Activated CD4-positive, alpha-beta T cell treated with anti-CD3 and anti-CD28 coated beads, Interleukin-2, amount 50 U/mL, for 4 hours (primary cell): ENCODE measurements around the gene AKIRIN2.

Experiments used
- DNase-seq, 2 experiments: peaks; one replicate each; pipeline ENCODE4 v3.0.0-alpha.2; 2020

The AKIRIN2 gene

GRCh38 chr6:87653074-87653962 lies 48.7 kb downstream of the AKIRIN2 start:
- no peak for DNase-seq

GRCh38 chr6:87645080-87645479 lies 57.0 kb downstream of the AKIRIN2 start:
- no peak for DNase-seq

- DNase-seq, result no peak
These were observed 60.9 kb downstream of the AKIRIN2 start for GRCh38 chr6:87641065-87641692.

- no peak for DNase-seq
These were observed 62.7 kb downstream of the AKIRIN2 start for GRCh38 chr6:87639373-87639772.

GRCh38 chr6:87637106-87637505 lies 64.9 kb downstream of the AKIRIN2 start:
- no peak for DNase-seq

- DNase-seq, result no peak
These were observed 65.7 kb downstream of the AKIRIN2 start for GRCh38 chr6:87636315-87636714.

- DNase-seq, result no peak
These were observed 68.2 kb downstream of the AKIRIN2 start for GRCh38 chr6:87633851-87634250.

GRCh38 chr6:87630746-87631145 lies 71.3 kb downstream of the AKIRIN2 start:
- no peak for DNase-seq

GRCh38 chr6:87628881-87629280 lies 73.2 kb downstream of the AKIRIN2 start:
- DNase-seq, result no peak

- no peak for DNase-seq
These were observed 73.6 kb downstream of the AKIRIN2 start for GRCh38 chr6:87628424-87628823.
